CD4-positive, alpha-beta T cell treated with Interleukin-1 beta for 1 hour (primary cell): ENCODE data around the gene PLXDC1.
"Not testable (repeated sequence)": the region's sequence is repeated elsewhere in the genome, so short reads cannot be mapped to it uniquely, and the experiment has no call there.

Experiments
- DNase-seq, 2 donors: peaks; one replicate each; pipeline ENCODE4 v3.0.0-alpha.2; 2020 to 2022

PLXDC1 gene

GRCh38 chr17:39122991-39123390 lies 28.4 kb downstream of the PLXDC1 start:
- DNase-seq, result no peak

- not testable (repeated sequence) for DNase-seq
Observed at GRCh38 chr17:39121919-39122318, 29.5 kb downstream of the PLXDC1 start.

GRCh38 chr17:39118674-39119419 lies 32.6 kb downstream of the PLXDC1 start:
- DNase-seq, result peak; percentile 7 to 40

GRCh38 chr17:39116224-39116623 lies 35.2 kb downstream of the PLXDC1 start:
- DNase-seq, result no peak

GRCh38 chr17:39115135-39115534 lies 36.3 kb downstream of the PLXDC1 start:
- no peak for DNase-seq

- DNase-seq, result no peak
Observed at GRCh38 chr17:39114723-39115122, 36.7 kb downstream of the PLXDC1 start.

GRCh38 chr17:39113871-39114270 lies 37.6 kb downstream of the PLXDC1 start:
- no peak for DNase-seq

- DNase-seq, result no peak
Observed at GRCh38 chr17:39110435-39111136, 40.9 kb downstream of the PLXDC1 start.

GRCh38 chr17:39108461-39109375 lies 42.7 kb downstream of the PLXDC1 start:
- DNase-seq, result no peak

GRCh38 chr17:39107973-39108372 lies 43.5 kb downstream of the PLXDC1 start:
- DNase-seq, result no peak

GRCh38 chr17:39107155-39107554 lies 44.3 kb downstream of the PLXDC1 start:
- DNase-seq, result no peak

GRCh38 chr17:39105705-39106104 lies 45.7 kb downstream of the PLXDC1 start:
- no peak for DNase-seq

- no peak for DNase-seq
Observed at GRCh38 chr17:39104657-39105056, 46.8 kb downstream of the PLXDC1 start.

GRCh38 chr17:39104046-39104445 lies 47.4 kb downstream of the PLXDC1 start:
- DNase-seq, result no peak

GRCh38 chr17:39101091-39101490 lies 50.3 kb downstream of the PLXDC1 start:
- no peak for DNase-seq

- no peak for DNase-seq
Observed at GRCh38 chr17:39100530-39100929, 50.9 kb downstream of the PLXDC1 start.

- DNase-seq, result no peak
Observed at GRCh38 chr17:39099663-39100286, 51.7 kb downstream of the PLXDC1 start.

- DNase-seq, result no peak
Observed at GRCh38 chr17:39098588-39098987, 52.8 kb downstream of the PLXDC1 start.

- no peak for DNase-seq
Observed at GRCh38 chr17:39097537-39097936, 53.9 kb downstream of the PLXDC1 start.

GRCh38 chr17:39097150-39097519 lies 54.3 kb downstream of the PLXDC1 start:
- DNase-seq, result no peak

- DNase-seq, result peak; percentile 36 to 62
Observed at GRCh38 chr17:39096508-39097149, 54.8 kb downstream of the PLXDC1 start.

GRCh38 chr17:39095309-39095686 lies 56.1 kb downstream of the PLXDC1 start:
- no peak for DNase-seq
